Hepatocyte (in vitro differentiated cells): ENCODE data around the gene SBF2.

Experiments
- EZH2 ChIP-seq: fragments of 200-600 bp; sonication (generic); IDR thresholded peaks from 2 replicates; pipeline ENCODE4 v1.6.1; 2016; ENCODE audit warnings: antibody characterized with exemption, mild to moderate bottlenecking, borderline replicate concordance
- EZH2phosphoT487 ChIP-seq: fragments of 200-600 bp; sonication (generic); IDR thresholded peaks from one replicate; pipeline ENCODE4 v1.6.1; 2018; ENCODE audit warnings: antibody characterized with exemption, mild to moderate bottlenecking, low read depth, moderate library complexity; ENCODE audit not compliant: unreplicated experiment, severe bottlenecking
- TF ChIP-seq, protein P1 (sequence below): fragments of 200-600 bp; sonication (generic); IDR thresholded peaks from 2 replicates; pipeline ENCODE4 v1.5.1; 2016; ENCODE audit warnings: antibody characterized with exemption, mild to moderate bottlenecking; ENCODE audit not compliant: poor library complexity

DNA sequence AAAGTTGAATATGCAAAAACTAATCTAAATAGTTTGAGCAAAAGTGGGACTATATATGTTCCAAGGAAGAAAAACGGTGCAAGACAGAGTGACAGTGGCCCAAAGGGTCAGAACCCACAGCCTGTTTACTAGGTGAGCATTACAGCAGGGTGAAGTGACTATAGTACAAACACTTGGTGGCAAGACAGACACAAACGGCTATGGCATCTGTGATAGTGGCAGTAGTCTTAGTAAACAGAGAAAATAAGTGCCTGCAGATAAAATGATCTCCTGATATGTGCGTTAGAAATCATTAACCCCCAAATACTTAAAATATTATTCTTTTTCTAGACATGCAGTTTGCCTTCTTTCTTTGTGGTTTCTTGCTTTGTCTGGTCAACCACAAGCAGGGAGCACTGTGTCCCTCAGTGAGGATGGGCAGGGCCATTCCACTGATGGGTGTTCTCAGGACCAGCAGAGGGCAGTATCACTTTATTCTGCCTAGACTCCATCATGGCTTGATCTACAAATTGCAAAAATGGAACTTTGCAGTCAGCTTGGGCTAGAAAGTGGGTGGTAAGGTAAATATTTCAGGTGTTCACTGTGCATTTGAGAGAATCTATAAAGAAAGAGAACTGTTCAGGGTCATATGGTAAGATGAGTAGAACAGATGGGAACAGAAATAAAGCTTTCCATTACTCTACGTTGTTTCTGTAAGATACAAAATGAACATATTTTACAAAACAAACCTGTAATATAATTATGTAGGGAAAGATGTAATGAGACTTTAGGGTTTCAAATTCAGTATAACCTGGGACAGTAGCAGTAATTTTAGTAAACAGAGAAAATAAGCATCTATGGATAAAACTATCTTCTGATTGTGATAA, 431.9 kb downstream of the SBF2 start:
- TF ChIP-seq, protein P1, sequence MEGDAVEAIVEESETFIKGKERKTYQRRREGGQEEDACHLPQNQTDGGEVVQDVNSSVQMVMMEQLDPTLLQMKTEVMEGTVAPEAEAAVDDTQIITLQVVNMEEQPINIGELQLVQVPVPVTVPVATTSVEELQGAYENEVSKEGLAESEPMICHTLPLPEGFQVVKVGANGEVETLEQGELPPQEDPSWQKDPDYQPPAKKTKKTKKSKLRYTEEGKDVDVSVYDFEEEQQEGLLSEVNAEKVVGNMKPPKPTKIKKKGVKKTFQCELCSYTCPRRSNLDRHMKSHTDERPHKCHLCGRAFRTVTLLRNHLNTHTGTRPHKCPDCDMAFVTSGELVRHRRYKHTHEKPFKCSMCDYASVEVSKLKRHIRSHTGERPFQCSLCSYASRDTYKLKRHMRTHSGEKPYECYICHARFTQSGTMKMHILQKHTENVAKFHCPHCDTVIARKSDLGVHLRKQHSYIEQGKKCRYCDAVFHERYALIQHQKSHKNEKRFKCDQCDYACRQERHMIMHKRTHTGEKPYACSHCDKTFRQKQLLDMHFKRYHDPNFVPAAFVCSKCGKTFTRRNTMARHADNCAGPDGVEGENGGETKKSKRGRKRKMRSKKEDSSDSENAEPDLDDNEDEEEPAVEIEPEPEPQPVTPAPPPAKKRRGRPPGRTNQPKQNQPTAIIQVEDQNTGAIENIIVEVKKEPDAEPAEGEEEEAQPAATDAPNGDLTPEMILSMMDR: peak; percentile 62
- TF ChIP-seq EZH2phosphoT487 (no peak), EZH2 (no peak)
